ENCODE data around the gene IGFL2. TPM values are rescaled to one million over a fixed set of nuclear protein-coding genes. Genes with fewer than 3 reads are reported as not detected.
A peak's percentile ranks its signal among the peaks of the same experiment; 100 is the strongest.
"Not testable (repeated sequence)": the region's sequence is repeated elsewhere in the genome, so short reads cannot be mapped to it uniquely, and the experiment has no call there.

The IGFL2 gene
- total RNA-seq, 2 donors from 2014 or later, result not detected

DNA sequence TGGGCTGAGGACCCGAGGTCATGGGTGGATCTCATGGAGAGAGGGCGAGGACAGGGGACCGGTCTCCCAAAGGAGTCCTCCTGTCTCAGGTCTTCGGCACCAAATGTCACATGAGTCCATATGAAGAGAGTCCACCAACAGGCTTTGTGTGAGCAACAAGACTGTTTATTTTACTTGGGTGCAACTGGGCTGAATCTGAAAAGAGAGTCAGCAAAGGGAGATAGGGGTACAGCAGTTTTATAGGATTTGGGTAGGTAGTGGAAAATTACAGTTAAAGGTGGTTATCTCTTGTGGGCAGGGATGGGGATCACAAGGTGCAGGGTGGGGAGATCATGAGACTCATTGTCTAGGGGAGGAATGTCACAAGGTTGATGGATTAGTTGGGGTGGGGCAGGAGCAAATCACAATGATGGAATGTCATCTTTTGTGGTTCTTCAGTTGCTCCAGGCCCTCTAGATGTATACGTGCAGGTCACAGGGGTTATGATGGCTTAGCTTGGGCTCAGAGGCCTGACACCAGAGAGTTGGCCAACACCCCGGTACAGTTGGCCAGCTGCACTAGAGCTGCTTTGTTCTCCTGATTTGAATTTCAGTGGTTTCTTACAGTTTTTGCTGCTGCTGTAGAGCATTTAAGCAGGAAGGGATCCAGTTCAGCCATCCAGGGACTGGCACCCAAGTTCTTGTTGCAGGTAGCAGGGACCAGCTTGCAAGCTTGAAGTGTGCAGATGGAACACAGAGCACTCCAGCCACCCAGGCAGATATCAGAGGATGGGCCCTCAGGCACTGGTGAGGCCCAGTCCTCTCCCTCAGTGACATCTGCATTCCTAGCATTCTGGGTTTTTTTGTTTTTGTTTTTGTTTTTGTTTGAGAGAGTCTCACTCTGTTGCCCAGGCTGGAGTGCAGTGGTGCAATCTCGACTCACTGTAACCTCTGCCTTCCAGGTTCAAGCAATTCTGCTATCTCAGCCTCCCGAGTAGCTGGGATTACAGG is 55.1 kb downstream of the IGFL2 start:
- intact Hi-C loops (cut with DNase I), result no loop called here
- no peak for ATAC-seq
- DNase-seq, result no peak

- ATAC-seq, result no peak
- no peak for DNase-seq
- intact Hi-C loops (cut with DNase I), result no loop called here
Measured at GRCh38 chr19:46204008-46204407, 56.0 kb downstream of the IGFL2 start.

- no peak for DNase-seq
- intact Hi-C loops (cut with DNase I), result no loop called here
- no peak for ATAC-seq
Measured at GRCh38 chr19:46205183-46205984, 57.3 kb downstream of the IGFL2 start.

DNA sequence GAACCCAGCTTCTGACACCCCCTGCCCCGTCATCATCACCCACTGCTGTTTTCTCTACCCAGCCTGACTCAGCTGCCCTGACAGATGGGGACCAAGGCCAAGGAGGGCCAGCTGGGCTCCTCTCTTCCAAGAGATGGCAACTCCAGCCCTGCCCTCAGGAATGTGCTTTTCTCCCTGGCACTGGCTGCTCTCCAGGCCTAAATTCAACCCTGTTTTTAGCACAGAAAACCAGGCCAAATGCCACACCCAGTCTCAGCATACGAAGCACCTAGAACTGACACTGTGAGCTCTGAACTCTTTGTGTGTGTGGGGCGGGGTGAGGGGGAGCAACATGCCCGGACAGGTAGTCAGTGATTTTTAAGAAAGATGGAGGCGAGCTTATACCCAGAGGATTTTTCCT is 58.1 kb downstream of the IGFL2 start:
- DNase-seq (peak; percentile 38), ATAC-seq (peak; percentile 76)
- intact Hi-C loops (cut with DNase I), result no loop called here

DNA sequence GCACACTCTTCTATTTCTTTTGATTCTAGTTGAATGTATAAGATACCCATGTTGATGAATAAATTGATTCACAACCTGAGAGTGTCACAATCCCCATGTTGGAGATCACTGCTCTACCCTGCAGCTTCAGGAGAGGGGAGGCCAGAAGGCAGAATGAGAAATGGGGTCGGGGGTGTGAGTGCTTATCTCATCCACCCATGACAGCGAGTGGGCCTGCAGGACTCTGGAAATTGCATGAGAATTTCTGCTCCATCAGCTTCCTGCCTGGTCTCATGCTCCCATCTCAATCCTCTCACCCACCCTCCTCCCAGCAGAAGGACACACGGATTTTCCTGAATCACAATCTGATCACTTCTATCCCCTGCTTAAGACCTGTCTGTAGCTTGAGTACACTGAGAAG is 58.6 kb downstream of the IGFL2 start:
- ATAC-seq (no peak), DNase-seq (no peak)
- intact Hi-C loops (cut with DNase I), result no loop called here

- intact Hi-C loops (cut with DNase I); DNase-seq; ATAC-seq: not testable (repeated sequence)
Measured at GRCh38 chr19:46207858-46208257, 59.8 kb downstream of the IGFL2 start.

- DNase-seq (no peak), ATAC-seq (no peak)
- intact Hi-C loops (cut with DNase I), result no loop called here
Measured at GRCh38 chr19:46209051-46209450, 61.0 kb downstream of the IGFL2 start.

- DNase-seq (no peak), ATAC-seq (no peak)
- intact Hi-C loops (cut with DNase I), result no loop called here
Measured at GRCh38 chr19:46209472-46209871, 61.4 kb downstream of the IGFL2 start.

GRCh38 chr19:46210669-46211068 is 62.6 kb downstream of the IGFL2 start:
- DNase-seq (no peak), ATAC-seq (no peak)
- intact Hi-C loops (cut with DNase I), result no loop called here

Other genes with a start within 250 kb of the IGFL2 start
- gene MYPOP, start 245.6 kb upstream of the IGFL2 start, total RNA-seq, result 10 to 100 TPM in 1 of 2 donors, 1 to 10 TPM in 1; 9.3 to 12.8 TPM
- not detected for gene NANOS2, start 233.5 kb upstream of the IGFL2 start, total RNA-seq
- gene NOVA2, start 174.4 kb upstream of the IGFL2 start, total RNA-seq, result 1 to 10 TPM; 4.2 to 5.8 TPM
- gene CCDC61, start 152.8 kb upstream of the IGFL2 start, total RNA-seq, result 10 to 100 TPM; 10.0 to 10.8 TPM
- gene PGLYRP1, start 125.2 kb upstream of the IGFL2 start, total RNA-seq, result under 1 TPM in 1 of 2 donors, not detected in 1; 0.32 TPM
- not detected for gene IGFL4, start 107.2 kb upstream of the IGFL2 start, total RNA-seq
- gene IGFL3, start 23.6 kb upstream of the IGFL2 start, total RNA-seq, result not detected
- not detected for gene IGFL1, start 81.5 kb downstream of the IGFL2 start, total RNA-seq
- gene HIF3A, start 148.8 kb downstream of the IGFL2 start, total RNA-seq, result 10 to 100 TPM; 51.0 to 53.0 TPM
- 10 to 100 TPM; 60.5 to 75.1 TPM for gene PPP5C, start 198.8 kb downstream of the IGFL2 start, total RNA-seq